ENCODE measurements around the gene EEF1A2.

The EEF1A2 gene

DNA sequence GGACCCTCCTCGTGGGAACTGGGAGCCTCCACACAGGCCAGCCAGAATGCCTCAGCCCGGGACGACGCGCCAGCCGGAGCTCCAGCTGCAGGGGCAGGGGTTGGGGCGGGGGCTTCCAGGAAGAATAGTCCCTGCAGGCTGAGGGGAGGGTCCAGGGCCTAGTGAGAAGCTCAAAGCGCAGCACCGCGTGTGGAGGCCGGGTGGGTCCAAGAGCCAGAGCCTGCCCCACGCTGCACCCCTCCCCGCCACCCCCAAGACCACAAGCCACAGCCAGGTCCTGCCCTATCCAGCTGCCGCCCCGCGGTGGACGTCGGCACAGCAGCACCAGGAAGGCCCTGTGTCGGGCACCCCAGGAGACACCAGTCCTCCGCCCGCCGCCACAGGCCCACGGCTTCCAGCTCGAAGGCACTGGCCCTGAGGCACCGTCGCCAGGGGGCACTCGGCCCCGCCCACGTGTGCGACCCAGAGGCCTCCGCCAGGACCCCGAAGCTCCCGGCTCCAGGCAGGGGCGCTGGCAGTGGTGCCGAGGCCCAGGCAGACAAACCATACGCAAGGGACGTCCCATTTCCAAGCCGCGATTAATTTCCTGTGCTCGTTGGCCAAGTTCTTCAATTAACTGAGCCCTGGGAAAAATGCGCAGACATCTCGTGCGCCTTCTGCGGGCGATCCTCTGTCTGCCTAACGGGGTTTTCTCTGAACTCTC lies 45.9 kb downstream of the EEF1A2 start:
- H3K36me3 ChIP-seq (ENCODE audit: insufficient read depth, low read length), result no peaks in the 10 kb centered on the region
- no peaks in the 10 kb centered on the region for H3K9me3 ChIP-seq (ENCODE audit: insufficient read depth, low read length, severe bottlenecking)
- DNase-seq, result no peak
- peaks cover 21% of the 10 kb centered on the region for H4K20me1 ChIP-seq (ENCODE audit: insufficient read depth, low read length)
- no peak overlapping the region for H3K9ac ChIP-seq (ENCODE audit: low read depth, low read length)
- no peaks in the 10 kb centered on the region for H3K79me2 ChIP-seq (ENCODE audit: insufficient read depth, low read length)
- no peak overlapping the region for H3K27ac ChIP-seq (ENCODE audit: low read length)
- H2AFZ ChIP-seq (ENCODE audit: low read depth, low read length), result no peak overlapping the region
- no peaks in the 10 kb centered on the region for H3K27me3 ChIP-seq (ENCODE audit: insufficient read depth, low read length, poor library complexity)
- H3K4me3 ChIP-seq (ENCODE audit: low read depth in 1 of 2, low read length in 2 of 2), result no peak overlapping the region
- no peak for ATAC-seq (ENCODE audit: insufficient read depth, low read depth)
- peaks cover 5% of the 10 kb centered on the region for H3K4me1 ChIP-seq (ENCODE audit: insufficient read depth, low read length)
- no peak overlapping the region for H3K4me2 ChIP-seq (ENCODE audit: insufficient read depth, low read length)
- no peak for TF ChIP-seq EZH2 (IDR thresholded peaks at IDR 0.05; ENCODE audit: borderline replicate concordance, low read depth, low read length, severe bottlenecking)
- TF ChIP-seq, protein P1, sequence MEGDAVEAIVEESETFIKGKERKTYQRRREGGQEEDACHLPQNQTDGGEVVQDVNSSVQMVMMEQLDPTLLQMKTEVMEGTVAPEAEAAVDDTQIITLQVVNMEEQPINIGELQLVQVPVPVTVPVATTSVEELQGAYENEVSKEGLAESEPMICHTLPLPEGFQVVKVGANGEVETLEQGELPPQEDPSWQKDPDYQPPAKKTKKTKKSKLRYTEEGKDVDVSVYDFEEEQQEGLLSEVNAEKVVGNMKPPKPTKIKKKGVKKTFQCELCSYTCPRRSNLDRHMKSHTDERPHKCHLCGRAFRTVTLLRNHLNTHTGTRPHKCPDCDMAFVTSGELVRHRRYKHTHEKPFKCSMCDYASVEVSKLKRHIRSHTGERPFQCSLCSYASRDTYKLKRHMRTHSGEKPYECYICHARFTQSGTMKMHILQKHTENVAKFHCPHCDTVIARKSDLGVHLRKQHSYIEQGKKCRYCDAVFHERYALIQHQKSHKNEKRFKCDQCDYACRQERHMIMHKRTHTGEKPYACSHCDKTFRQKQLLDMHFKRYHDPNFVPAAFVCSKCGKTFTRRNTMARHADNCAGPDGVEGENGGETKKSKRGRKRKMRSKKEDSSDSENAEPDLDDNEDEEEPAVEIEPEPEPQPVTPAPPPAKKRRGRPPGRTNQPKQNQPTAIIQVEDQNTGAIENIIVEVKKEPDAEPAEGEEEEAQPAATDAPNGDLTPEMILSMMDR (IDR thresholded peaks at IDR 0.05; ENCODE audit: borderline replicate concordance, extremely low read depth, low read length, poor library complexity, severe bottlenecking), result peak; percentile 4

DNA sequence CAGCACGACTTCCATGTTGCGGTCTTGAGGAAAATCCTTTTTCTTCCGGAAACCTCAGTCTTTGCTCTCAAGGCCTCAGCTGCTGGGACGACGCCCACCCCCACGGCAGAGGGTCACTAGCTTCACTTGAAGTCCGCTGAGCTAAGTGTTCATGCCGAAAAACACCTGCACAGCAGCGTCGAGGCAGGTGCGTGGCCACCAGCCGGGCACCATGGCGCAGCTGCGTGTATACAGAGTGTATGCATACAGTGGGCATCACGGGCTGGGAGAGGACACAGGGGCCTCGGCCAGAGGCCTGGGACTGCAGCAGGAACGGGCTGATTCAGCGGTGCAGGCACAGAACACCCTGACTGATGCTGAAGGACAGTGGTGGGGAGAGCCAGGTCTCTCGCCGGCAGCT lies 46.5 kb downstream of the EEF1A2 start:
- Histone ChIP-seq H3K79me2 (ENCODE audit: insufficient read depth, low read length) (no peaks in the 10 kb centered on the region), H3K27ac (ENCODE audit: low read length) (no peak overlapping the region), H4K20me1 (ENCODE audit: insufficient read depth, low read length) (peaks cover 21% of the 10 kb centered on the region), H3K27me3 (ENCODE audit: insufficient read depth, low read length, poor library complexity) (no peaks in the 10 kb centered on the region), H3K4me2 (ENCODE audit: insufficient read depth, low read length) (no peak overlapping the region), H3K36me3 (ENCODE audit: insufficient read depth, low read length) (no peaks in the 10 kb centered on the region), H2AFZ (ENCODE audit: low read depth, low read length) (no peak overlapping the region), H3K9ac (ENCODE audit: low read depth, low read length) (no peak overlapping the region), H3K4me3 (ENCODE audit: low read depth in 1 of 2, low read length in 2 of 2) (no peak overlapping the region), H3K4me1 (ENCODE audit: insufficient read depth, low read length) (no peaks in the 10 kb centered on the region), H3K9me3 (ENCODE audit: insufficient read depth, low read length, severe bottlenecking) (no peaks in the 10 kb centered on the region)
- no peak for DNase-seq
- TF ChIP-seq, protein P1 (IDR thresholded peaks at IDR 0.05; ENCODE audit: borderline replicate concordance, extremely low read depth, low read length, poor library complexity, severe bottlenecking), result no peak
- no peak for TF ChIP-seq EZH2 (IDR thresholded peaks at IDR 0.05; ENCODE audit: borderline replicate concordance, low read depth, low read length, severe bottlenecking)
- ATAC-seq (ENCODE audit: insufficient read depth, low read depth), result no peak

DNA sequence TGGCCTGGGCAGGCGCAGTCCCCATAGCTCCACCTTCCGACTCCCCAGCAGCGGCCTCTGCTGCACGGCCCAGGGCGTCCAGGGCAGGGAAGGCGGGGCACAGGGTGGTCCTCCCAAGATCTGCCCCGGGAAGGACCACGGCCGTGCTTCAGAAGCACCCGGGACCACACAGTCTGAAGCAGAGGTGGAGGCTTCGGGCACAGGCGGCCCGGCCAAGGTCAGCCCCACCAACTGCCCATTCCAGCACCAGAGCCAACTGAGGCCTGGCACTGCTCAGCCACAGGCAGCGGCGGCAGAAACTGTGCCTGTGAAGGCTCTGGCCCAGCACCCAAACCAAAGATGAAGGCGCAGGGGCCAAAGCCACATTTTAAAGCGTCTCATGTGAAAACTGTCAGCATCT lies 47.1 kb downstream of the EEF1A2 start:
- Histone ChIP-seq H3K4me1 (ENCODE audit: insufficient read depth, low read length) (no peaks in the 10 kb centered on the region), H3K27me3 (ENCODE audit: insufficient read depth, low read length, poor library complexity) (no peaks in the 10 kb centered on the region), H4K20me1 (ENCODE audit: insufficient read depth, low read length) (peaks cover 17% of the 10 kb centered on the region; the same call in 1 of the 2 replicates), H3K27ac (ENCODE audit: low read length) (no peak overlapping the region), H3K79me2 (ENCODE audit: insufficient read depth, low read length) (no peaks in the 10 kb centered on the region), H3K4me2 (ENCODE audit: insufficient read depth, low read length) (no peak overlapping the region), H3K9me3 (ENCODE audit: insufficient read depth, low read length, severe bottlenecking) (no peaks in the 10 kb centered on the region), H3K4me3 (ENCODE audit: low read depth in 1 of 2, low read length in 2 of 2) (no peak overlapping the region), H3K36me3 (ENCODE audit: insufficient read depth, low read length) (no peaks in the 10 kb centered on the region), H2AFZ (ENCODE audit: low read depth, low read length) (no peak overlapping the region), H3K9ac (ENCODE audit: low read depth, low read length) (no peak overlapping the region)
- TF ChIP-seq, protein P1 (IDR thresholded peaks at IDR 0.05; ENCODE audit: borderline replicate concordance, extremely low read depth, low read length, poor library complexity, severe bottlenecking), result no peak
- TF ChIP-seq EZH2 (IDR thresholded peaks at IDR 0.05; ENCODE audit: borderline replicate concordance, low read depth, low read length, severe bottlenecking), result no peak
- DNase-seq (no peak), ATAC-seq (ENCODE audit: insufficient read depth, low read depth) (no peak)

Measured in DND-41 (cell line).